MM.1S (cell line): Measurements from ENCODE around the gene BRD8.
"Not testable (repeated sequence)": the region's sequence is repeated elsewhere in the genome, so short reads cannot be mapped to it uniquely, and the experiment has no call there.

Experiments
- DNase-seq: peaks from one replicate; pipeline ENCODE4 v3.0.0-alpha.2; 2015
- H2AFZ ChIP-seq: fragments of 300-600 bp; sonication (generic); 2 replicates; pipeline ENCODE4 v1.6.0; 2016; ENCODE audit warnings: antibody characterized with exemption, low read length
- H3F3A ChIP-seq: fragments of 300-600 bp; sonication (generic); 2 replicates; pipeline ENCODE4 v1.6.1; 2016; ENCODE audit warnings: mild to moderate bottlenecking, antibody characterized with exemption, low read length, moderate library complexity, mixed read lengths; ENCODE audit not compliant: insufficient read depth
- H3K27ac ChIP-seq: fragments of 300-600 bp; sonication (generic); 2 replicates; pipeline ENCODE4 v1.5.1; 2016; ENCODE audit warnings: mild to moderate bottlenecking, low read length
- H3K27me3 ChIP-seq: fragments of 300-600 bp; sonication (generic); replicated peaks from 2 replicates; pipeline ENCODE4 v1.6.0; 2016; ENCODE audit warnings: low read length; ENCODE audit not compliant: insufficient read depth
- H3K36me3 ChIP-seq: fragments of 300-600 bp; sonication (generic); replicated peaks from 2 replicates; pipeline ENCODE4 v1.6.1; 2016; ENCODE audit warnings: mild to moderate bottlenecking, low read length, mixed read lengths; ENCODE audit not compliant: insufficient read depth
- H3K4me1 ChIP-seq: fragments of 300-600 bp; sonication (generic); 2 replicates; pipeline ENCODE4 v1.6.1; 2016; ENCODE audit warnings: low read length, mixed read lengths
- H3K4me2 ChIP-seq: fragments of 300-600 bp; sonication (generic); 2 replicates; pipeline ENCODE4 v1.6.0; 2016; ENCODE audit warnings: low read depth, low read length
- H3K4me3 ChIP-seq: fragments of 300-600 bp; sonication (generic); 2 replicates; pipeline ENCODE4 v1.5.1; 2016; ENCODE audit warnings: low read length, mixed read lengths
- H3K79me2 ChIP-seq: fragments of 300-600 bp; sonication (generic); 2 replicates; pipeline ENCODE4 v1.6.1; 2016; ENCODE audit warnings: mixed run types, low read length, mixed read lengths
- H3K9ac ChIP-seq: fragments of 300-600 bp; sonication (generic); 2 replicates; pipeline ENCODE4 v1.6.1; 2016; ENCODE audit warnings: low read length, mixed read lengths
- H3K9me2 ChIP-seq: fragments of 300-600 bp; sonication (generic); replicated peaks from 2 replicates; pipeline ENCODE4 v1.6.1; 2016; ENCODE audit warnings: mild to moderate bottlenecking, low read length, mixed read lengths; ENCODE audit not compliant: insufficient read depth
- H3K9me3 ChIP-seq: fragments of 300-600 bp; sonication (generic); replicated peaks from 2 replicates; pipeline ENCODE4 v1.6.1; 2016; ENCODE audit warnings: mild to moderate bottlenecking, low read length, mixed read lengths; ENCODE audit not compliant: insufficient read depth
- H4K20me1 ChIP-seq: fragments of 300-600 bp; sonication (generic); 2 replicates; pipeline ENCODE4 v1.6.1; 2016; ENCODE audit warnings: mild to moderate bottlenecking, low read length, moderate library complexity, mixed read lengths; ENCODE audit not compliant: insufficient read depth
- EZH2 ChIP-seq: fragments of 300-600 bp; sonication (generic); optimal IDR thresholded peaks from 2 replicates; pipeline ENCODE3; 2017; ENCODE audit warnings: low read depth, mild to moderate bottlenecking, antibody characterized with exemption, low read length, mixed read lengths
- EZH2phosphoT487 ChIP-seq: fragments of 300-600 bp; sonication (generic); IDR thresholded peaks from 2 replicates; pipeline ENCODE4 v1.6.1; 2018; ENCODE audit warnings: antibody characterized with exemption, low read length
- TF ChIP-seq, protein P1 (sequence below): fragments of 300-600 bp; sonication (generic); IDR thresholded peaks from 2 replicates; pipeline ENCODE4 v1.5.1; 2016; ENCODE audit warnings: antibody characterized with exemption, low read length, mixed read lengths

The BRD8 gene

DNA sequence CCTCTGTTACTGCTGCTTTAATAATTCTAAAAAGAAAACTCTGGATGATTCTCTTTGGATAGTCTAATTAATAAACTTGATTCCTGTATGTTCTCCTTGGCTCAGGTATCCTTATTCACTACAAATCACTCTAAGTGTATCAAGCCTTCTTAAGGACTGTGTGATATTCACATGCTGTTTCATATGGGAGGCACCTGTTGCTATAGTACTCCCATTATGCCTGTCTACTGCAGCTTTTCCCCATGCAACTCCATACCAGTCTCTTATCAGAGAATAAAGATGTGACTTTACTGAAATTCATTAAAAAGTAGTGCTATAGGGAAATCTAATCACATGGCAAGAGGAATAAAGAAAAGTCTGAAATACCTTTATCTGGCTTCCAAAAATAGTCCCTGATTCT lies 14.7 kb downstream of the BRD8 start:
- H4K20me1 ChIP-seq = no peaks in the 10 kb centered on the region
- no peaks in the 10 kb centered on the region for H3F3A ChIP-seq
- H3K79me2 ChIP-seq = peaks cover 9% of the 10 kb centered on the region
- no peak overlapping the region for H3K9ac ChIP-seq
- H3K4me1 ChIP-seq = no peaks in the 10 kb centered on the region
- no peak overlapping the region for H3K27ac ChIP-seq
- H3K27me3 ChIP-seq = no peaks in the 10 kb centered on the region
- no peaks in the 10 kb centered on the region for H3K9me2 ChIP-seq
- no peak overlapping the region for H2AFZ ChIP-seq
- no peak overlapping the region for H3K4me2 ChIP-seq
- H3K4me3 ChIP-seq = no peak overlapping the region
- no peaks in the 10 kb centered on the region for H3K9me3 ChIP-seq
- H3K36me3 ChIP-seq = peaks cover 43% of the 10 kb centered on the region
- no peak for DNase-seq
- TF ChIP-seq EZH2 (no peak), EZH2phosphoT487 (no peak)
- TF ChIP-seq, protein P1, sequence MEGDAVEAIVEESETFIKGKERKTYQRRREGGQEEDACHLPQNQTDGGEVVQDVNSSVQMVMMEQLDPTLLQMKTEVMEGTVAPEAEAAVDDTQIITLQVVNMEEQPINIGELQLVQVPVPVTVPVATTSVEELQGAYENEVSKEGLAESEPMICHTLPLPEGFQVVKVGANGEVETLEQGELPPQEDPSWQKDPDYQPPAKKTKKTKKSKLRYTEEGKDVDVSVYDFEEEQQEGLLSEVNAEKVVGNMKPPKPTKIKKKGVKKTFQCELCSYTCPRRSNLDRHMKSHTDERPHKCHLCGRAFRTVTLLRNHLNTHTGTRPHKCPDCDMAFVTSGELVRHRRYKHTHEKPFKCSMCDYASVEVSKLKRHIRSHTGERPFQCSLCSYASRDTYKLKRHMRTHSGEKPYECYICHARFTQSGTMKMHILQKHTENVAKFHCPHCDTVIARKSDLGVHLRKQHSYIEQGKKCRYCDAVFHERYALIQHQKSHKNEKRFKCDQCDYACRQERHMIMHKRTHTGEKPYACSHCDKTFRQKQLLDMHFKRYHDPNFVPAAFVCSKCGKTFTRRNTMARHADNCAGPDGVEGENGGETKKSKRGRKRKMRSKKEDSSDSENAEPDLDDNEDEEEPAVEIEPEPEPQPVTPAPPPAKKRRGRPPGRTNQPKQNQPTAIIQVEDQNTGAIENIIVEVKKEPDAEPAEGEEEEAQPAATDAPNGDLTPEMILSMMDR = no peak

DNA sequence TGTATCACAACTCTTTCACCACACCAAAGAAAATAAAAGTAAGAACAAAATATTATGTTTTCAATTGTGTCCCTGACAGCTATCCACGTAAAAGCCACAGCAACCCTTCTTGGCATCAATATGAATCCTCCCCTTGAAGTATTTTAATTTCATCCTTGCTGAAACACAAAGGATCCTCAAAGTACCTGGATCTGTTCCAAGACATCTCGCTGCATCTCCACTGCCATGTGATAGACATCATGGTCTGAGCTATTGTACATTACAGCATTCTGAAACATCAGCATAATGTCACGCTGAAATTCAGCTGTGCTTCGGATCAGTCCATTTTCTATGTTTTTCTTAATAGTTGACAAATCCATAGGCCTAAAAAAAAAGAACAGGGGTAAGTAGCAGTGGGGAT lies 17.7 kb downstream of the BRD8 start:
- H3K27ac ChIP-seq = no peak overlapping the region
- H3K4me1 ChIP-seq = no peaks in the 10 kb centered on the region
- no peaks in the 10 kb centered on the region for H3K9me2 ChIP-seq
- no peaks in the 10 kb centered on the region for H3F3A ChIP-seq
- no peaks in the 10 kb centered on the region for H3K27me3 ChIP-seq
- peaks cover 9% of the 10 kb centered on the region for H3K79me2 ChIP-seq
- H3K4me3 ChIP-seq = no peak overlapping the region
- no peaks in the 10 kb centered on the region for H4K20me1 ChIP-seq
- no peak for DNase-seq
- no peak overlapping the region for H2AFZ ChIP-seq
- peaks cover 32% of the 10 kb centered on the region for H3K36me3 ChIP-seq
- H3K4me2 ChIP-seq = no peak overlapping the region
- H3K9me3 ChIP-seq = no peaks in the 10 kb centered on the region
- no peak for TF ChIP-seq EZH2phosphoT487
- H3K9ac ChIP-seq = no peak overlapping the region

DNA sequence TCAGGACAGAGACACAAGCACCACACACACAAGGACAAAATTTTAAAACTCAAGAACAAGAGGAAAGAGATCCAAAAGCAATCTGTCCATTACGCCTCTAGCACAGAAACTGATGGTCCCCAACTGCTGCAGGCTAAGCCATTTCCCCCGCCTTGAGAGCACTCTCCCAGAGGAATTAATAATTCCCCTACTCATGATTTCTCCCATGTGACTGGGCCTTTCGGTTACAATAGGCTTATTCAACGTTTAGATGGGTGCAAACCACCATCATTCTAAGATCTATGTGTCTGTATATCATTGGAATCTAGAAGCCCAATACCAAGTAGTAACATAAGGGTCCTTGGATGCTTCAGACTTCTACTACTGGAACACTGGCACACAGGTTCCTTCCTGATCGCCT lies 18.8 kb downstream of the BRD8 start:
- no peak overlapping the region for H3K4me2 ChIP-seq
- H3K4me3 ChIP-seq = no peak overlapping the region
- peaks cover 26% of the 10 kb centered on the region for H3K36me3 ChIP-seq
- H2AFZ ChIP-seq = no peak overlapping the region
- no peak overlapping the region for H3K9ac ChIP-seq
- no peaks in the 10 kb centered on the region for H4K20me1 ChIP-seq
- H3K9me2 ChIP-seq = no peaks in the 10 kb centered on the region
- H3K27me3 ChIP-seq = no peaks in the 10 kb centered on the region
- H3F3A ChIP-seq = no peaks in the 10 kb centered on the region
- TF ChIP-seq, protein P1 = no peak
- TF ChIP-seq EZH2phosphoT487 (no peak), EZH2 (no peak)
- DNase-seq = no peak
- no peaks in the 10 kb centered on the region for H3K4me1 ChIP-seq
- H3K9me3 ChIP-seq = no peaks in the 10 kb centered on the region
- peaks cover 4% of the 10 kb centered on the region; the same call in 1 of the 2 replicates for H3K79me2 ChIP-seq
- H3K27ac ChIP-seq = no peak overlapping the region

DNA sequence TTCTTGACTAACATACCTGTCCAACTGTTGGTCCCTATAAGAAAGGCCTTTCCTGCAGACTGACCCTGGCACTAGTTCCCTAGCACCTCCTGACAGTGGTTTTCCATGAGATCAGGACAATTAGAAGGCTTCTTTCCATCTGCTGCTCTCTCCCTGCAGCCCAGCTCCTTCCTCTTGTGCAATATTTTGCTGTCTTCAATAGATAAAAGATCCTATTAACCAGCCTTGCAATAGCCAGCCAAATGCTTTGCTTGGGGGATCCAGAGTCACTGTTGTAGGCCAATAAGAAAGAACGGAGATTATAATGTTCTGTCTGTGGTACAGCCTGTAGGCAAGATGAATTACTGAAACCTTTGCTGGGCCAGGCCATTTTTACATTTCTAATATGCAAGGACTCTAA lies 20.8 kb downstream of the BRD8 start:
- no peaks in the 10 kb centered on the region for H3K9me3 ChIP-seq
- 0 out of 2 replicates have a peak, but pooled peaks cover 2% of the 10 kb centered on the region for H4K20me1 ChIP-seq
- no peaks in the 10 kb centered on the region; the same call in 1 of the 2 replicates for H3F3A ChIP-seq
- no peak overlapping the region for H3K4me3 ChIP-seq
- H2AFZ ChIP-seq = no peak overlapping the region
- no peak overlapping the region for H3K9ac ChIP-seq
- DNase-seq = no peak
- no peaks in the 10 kb centered on the region for H3K9me2 ChIP-seq
- TF ChIP-seq EZH2 = no peak
- TF ChIP-seq, protein P1 = no peak
- no peak for TF ChIP-seq EZH2phosphoT487
- H3K27me3 ChIP-seq = no peaks in the 10 kb centered on the region
- H3K36me3 ChIP-seq = peaks cover 12% of the 10 kb centered on the region
- H3K4me1 ChIP-seq = no peaks in the 10 kb centered on the region
- no peak overlapping the region for H3K4me2 ChIP-seq
- no peak overlapping the region for H3K27ac ChIP-seq
- no peaks in the 10 kb centered on the region for H3K79me2 ChIP-seq

DNA sequence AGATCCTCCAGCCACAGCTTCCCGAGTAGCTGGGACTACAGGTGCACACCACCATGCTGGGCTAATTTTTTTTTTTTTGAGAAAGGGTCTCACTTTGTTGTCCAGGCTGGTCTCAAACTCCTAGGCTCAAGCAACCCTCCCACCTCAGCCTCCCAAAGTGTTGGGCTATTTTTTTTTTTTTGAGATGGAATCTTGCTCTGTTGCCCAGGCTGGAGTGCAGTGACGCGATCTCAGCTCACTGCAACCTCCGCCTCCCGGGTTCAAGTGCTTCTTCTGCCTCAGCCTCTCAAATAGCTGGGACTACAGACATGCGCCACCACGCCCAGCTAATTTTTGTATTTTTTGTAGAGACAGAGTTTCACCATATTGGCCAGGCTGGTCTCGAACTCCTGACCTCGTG lies 22.5 kb downstream of the BRD8 start:
- not testable (repeated sequence) for H3K27me3 ChIP-seq, H3F3A ChIP-seq, H3K9me3 ChIP-seq, H3K9ac ChIP-seq, H3K4me3 ChIP-seq, H3K79me2 ChIP-seq, H3K4me1 ChIP-seq, H3K27ac ChIP-seq, H4K20me1 ChIP-seq, H3K4me2 ChIP-seq, H2AFZ ChIP-seq, H3K9me2 ChIP-seq, DNase-seq
- peaks cover 12% of the 10 kb centered on the region for H3K36me3 ChIP-seq
